GM10266 (cell line): Measurements from ENCODE around the gene DICER1.

Experiments used
- DNase-seq: peaks from one replicate; pipeline ENCODE4 v3.0.0; 2012; ENCODE audit errors: extremely low spot score
- TF ChIP-seq, protein P1 (sequence below): IDR thresholded peaks from 2 replicates; pipeline ENCODE4 v1.5.1; 2012; ENCODE audit warnings: mild to moderate bottlenecking, low read depth; ENCODE audit not compliant: control insufficient read depth, insufficient read depth; ENCODE audit errors: missing control alignments

The DICER1 gene

DNA sequence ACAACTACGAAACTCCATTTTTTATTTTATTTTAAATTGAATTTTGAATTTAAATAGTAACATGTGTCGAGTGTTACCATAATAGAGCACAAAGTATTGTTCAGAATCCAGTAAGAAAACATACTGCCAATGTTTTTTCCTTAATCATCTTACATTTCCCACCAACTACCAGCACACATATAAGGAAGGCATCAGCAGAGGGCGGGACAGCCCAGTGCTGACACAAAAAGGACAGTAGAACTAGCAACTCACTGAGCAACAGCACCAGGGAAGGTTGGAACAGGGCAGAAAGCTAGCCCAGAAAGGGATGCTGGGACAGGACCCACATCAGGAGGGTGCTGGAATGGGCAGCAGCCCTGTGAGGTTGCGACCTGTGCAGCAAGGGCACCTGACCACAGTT, 43.9 kb downstream of the DICER1 start:
- TF ChIP-seq, protein P1, sequence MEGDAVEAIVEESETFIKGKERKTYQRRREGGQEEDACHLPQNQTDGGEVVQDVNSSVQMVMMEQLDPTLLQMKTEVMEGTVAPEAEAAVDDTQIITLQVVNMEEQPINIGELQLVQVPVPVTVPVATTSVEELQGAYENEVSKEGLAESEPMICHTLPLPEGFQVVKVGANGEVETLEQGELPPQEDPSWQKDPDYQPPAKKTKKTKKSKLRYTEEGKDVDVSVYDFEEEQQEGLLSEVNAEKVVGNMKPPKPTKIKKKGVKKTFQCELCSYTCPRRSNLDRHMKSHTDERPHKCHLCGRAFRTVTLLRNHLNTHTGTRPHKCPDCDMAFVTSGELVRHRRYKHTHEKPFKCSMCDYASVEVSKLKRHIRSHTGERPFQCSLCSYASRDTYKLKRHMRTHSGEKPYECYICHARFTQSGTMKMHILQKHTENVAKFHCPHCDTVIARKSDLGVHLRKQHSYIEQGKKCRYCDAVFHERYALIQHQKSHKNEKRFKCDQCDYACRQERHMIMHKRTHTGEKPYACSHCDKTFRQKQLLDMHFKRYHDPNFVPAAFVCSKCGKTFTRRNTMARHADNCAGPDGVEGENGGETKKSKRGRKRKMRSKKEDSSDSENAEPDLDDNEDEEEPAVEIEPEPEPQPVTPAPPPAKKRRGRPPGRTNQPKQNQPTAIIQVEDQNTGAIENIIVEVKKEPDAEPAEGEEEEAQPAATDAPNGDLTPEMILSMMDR = no peak
- DNase-seq = no peak

DNA sequence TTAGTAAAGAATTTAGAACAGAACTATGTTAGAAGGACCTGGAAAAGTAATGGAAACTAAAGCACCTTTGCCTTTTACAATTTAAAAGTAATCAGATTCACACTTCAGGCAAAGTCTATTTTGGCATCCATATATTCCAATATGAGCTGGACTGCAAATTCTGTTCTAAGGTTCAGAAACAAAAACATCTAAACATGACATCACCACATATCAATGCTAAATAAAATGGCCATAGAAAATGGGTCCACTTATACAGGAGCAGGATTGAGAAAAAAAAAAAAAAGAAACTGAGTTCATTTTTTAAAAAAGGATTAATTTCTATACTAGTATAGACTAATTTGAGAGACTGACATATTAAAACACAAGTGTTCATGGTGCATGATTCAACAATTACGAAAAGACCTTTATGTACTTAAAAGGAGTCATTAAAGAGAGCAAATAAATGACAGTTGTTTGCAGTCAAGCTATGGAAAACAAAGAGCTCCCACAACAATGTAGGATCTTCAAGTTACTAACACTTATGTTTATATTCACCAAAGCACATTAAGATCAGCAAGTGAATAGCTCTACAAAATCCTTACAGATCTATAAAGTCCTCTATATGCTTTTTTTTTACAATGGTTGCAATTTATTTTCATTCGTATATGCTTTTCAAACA, 45.7 kb downstream of the DICER1 start:
- TF ChIP-seq, protein P1 = no peak
- no peak for DNase-seq

DNA sequence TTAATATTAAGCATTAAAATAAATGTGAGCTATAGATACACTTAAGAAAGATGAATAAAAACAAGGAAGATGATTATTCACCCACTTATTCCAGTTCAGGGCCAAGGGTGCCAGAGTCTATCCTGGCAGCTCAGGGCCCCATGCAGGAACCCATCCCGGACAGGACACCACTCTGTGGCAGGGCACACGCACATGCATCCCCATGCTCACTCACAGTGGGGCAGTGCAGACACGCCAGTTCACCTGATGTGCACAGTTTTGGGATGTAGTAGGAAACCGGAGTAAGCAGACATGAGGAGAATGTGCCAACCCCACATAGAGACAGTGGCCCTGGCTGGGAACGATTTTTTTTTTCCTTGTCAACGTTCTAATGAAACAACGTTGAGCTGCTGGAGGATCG, 47.2 kb downstream of the DICER1 start:
- TF ChIP-seq, protein P1 = no peak
- DNase-seq = no peak

DNA sequence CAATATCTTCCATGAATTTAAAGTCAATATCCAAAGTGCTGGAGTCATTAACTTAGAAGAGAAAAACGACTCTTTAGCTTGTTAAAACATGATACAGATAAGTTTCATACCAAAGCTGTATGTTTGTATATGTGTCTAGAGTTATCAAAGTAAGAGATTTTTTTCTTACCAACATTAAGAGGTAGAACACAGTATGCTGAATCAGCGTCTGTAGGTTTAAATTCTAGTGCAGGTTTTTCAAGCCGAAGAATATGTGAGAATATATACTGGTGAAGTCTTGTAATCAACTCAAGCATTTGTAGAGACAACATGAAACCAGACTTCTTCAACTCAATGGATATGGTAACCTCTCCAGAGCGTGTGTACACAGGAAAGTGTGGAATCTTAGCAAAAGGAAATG, 49.6 kb downstream of the DICER1 start:
- TF ChIP-seq, protein P1 = no peak

DNA sequence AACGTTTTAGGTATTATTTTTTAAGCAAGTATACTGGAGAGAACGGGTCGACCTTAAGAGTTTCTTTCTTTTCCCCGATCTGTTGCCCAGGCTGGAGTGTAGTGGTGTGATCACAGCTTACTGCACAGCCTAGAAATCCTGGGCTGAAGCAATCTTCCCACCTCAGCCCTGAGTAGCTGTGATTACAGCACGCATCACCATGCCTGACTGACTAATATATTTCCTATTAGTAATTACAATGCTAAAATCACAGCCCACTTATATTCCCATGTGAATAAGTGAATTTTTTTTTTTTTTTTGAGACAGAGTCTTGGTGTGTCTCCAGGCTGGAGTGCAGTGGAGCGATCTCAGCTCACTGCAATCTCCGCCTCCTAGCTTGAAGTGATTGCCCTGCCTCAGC, 50.4 kb downstream of the DICER1 start:
- TF ChIP-seq, protein P1 = no peak
- DNase-seq = no peak

More for the DNA sequence above, 49.6 kb downstream of the DICER1 start:
- no peak for DNase-seq

DNA sequence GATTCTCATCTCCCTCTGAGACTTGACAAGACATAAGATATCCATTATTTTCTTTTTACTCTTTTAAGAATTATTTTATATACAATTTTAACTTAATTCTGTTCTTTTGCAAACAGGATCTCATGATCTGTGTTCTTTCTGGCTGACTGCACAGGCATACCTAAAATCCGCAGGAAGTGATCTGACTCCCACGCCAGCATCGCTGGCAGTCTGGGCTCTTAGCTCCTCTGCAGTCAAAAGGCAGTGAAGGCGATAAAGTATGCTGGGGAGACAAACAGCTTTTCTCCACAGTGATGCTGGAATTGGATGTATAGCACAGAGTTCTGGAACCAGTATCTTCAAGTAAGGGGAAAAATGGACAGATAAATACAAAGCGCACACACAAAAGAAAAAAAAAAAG, 52.4 kb downstream of the DICER1 start:
- DNase-seq = no peak
- TF ChIP-seq, protein P1 = no peak

DNA sequence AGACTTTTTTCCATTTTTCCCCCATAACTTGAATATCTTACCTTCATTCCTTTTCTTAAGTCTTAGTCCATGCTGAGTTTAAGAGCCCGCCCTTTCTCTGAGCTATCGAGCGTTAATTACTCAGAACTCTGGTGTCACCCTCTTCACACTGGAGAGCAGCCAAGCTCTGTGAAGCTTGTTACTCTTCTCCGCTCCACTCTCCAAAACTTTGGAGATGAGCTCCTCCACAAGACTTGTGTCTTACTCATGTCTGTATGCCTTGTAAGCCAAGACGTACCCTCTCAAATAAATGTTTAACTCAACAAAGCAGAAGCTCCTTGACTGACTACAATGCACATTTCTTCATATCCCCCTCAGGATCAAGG, 54.7 kb downstream of the DICER1 start:
- TF ChIP-seq, protein P1 = no peak
- DNase-seq = no peak
